GM18858 (cell line): ENCODE data around the gene LAMA3.

Source experiments
- ATAC-seq: cut with Tn5 transposase; IDR thresholded peaks from one replicate; pipeline ENCODE4 v1.9.1; 2021; ENCODE audit not compliant: unreplicated experiment

LAMA3 gene

DNA sequence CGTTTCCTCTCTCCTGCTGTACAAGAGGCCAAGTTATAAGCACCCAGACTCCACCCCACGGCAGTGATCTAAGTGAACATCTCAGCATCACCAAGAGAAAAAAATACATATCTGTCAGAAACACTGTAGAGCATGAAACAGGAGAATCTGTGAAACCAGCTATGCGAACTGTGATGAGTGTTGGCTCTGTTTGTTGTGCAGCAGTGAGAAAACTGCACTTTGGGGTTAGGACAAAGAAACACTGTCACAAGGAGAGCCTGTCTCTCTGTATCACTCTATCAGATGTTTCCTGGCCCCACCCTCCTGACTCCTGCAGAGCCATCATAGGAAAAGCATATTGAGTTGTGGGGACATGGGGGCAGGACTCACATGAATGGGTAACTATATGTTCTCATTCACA lies 87.1 kb downstream of the LAMA3 start:
- ATAC-seq = no peak

DNA sequence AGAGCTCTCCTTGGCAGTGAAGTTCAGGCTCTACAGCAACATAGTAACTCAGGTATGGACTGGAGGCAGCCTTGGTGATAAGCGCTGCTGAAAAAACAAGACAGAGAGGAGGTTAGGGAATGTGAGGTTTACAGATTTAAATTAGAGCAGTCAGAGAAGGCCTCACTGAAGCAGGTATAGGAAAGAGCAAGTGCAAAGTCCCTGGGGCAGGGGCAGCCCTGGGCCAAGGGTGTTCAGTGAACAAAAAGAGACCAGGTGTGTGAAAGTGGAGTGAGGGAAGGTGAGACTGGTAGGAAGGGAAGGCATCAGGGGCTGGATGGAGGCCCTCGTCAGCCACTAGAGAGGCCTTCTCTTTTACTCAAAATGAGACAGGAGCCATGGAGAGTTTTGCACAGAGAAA lies 89.6 kb downstream of the LAMA3 start:
- no peak for ATAC-seq

DNA sequence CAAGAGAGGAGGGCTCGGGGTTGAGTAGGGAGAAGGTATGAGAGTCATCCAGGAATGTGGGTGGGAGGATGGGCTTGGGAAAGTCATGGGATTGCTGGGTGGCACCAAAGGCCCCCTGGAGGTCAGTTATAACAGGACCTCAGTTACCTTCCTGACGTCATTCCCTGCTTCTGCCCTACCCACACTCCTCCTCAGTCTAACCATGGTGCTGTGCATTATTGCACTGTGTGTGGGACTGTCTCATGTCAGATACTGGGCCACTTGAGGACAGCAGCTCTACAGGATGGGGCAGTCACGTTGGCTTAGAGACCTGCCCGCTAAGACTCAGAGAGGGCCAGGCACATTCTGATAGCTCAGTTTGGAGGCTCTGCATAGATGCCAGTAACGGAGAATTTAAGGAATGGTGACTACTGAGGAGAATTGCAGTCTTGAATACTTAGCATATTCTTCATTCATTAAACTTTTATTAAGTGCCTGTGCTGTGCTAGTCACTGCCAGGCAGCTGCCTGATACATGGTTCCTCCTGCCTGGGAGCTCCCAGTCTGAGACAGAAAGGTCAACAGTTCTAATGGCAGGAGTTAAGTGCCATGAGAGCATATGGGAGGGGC lies 90.5 kb downstream of the LAMA3 start:
- no peak for ATAC-seq

DNA sequence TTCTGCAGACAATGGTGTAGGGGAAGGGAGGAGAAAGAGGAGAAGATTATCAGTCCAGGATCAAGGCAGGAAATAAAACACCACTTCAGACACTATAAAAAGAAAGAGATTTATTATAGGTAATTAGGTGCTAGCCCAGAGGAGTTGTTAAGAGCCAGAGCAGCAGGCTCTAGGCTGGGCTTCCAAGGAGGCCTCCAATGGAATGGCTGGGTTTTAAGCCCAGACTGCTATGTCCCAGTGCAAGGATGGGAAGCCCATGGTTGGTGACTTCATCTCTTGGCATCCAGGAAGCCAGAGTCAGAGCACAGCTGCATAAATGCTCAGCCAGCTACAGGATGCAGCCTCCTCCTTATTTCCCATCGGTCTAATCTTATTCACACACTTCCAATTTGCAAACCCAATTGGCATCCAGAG lies 95.6 kb downstream of the LAMA3 start:
- ATAC-seq = no peak

DNA sequence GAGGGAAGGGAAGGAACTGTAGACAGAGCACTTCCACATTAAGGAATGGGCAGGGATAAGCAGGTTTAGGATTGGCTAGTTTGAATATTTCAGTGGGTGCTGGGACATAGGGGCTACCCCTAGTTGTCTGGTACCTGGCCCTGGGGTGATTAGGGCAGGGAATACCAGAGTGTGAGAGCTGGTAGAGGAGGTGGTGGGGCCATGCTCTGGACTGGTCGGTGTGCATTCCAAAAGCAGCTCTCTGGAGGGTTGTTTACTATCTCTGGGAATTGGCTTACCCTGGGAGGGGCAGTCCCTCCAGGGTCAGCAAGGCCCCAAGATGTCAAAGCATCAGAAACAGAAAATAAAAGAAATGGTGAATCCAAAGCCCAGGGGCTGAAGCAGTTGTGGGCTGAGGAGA lies 103.8 kb downstream of the LAMA3 start:
- ATAC-seq = no peak

DNA sequence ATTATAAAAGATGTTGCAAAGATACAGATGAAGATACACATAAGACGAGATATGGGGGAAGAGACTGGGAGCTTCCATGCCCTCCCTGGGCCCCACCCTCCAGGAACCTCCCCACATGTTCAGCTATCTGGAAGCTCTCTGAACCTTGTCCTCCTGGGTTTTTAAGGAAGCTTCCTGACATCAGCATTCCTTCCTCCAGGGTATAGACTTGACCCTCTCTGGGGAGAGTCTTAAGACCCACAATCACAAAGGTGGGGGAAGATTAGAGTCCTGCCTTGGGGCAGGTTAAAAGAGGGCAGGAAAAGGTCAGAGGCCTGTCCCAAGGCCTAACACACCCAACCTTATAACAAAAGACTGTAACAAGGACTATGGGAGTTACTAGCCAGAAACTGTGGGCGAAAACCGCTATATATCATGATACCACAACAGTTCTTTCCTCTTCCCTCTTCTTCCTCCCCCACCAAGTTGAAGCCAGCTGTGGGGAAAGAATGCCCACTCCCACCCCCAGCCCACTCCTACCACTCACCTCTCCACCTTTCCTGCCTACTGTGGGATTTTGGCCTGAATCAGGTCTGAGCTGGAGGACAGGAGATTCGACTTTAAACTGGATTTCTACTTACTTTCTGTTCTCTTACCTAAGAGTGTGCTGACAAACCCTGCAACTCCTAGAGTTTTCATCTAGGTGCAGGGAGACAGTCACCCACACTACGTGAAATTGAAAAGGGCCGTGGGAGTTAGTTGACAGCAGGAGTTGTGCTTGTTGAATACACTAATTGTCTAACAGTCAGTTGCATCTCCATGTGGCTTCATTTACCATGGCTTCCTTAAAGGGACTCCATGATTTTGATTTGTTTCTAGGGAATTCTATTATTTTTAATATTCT lies 105.0 kb downstream of the LAMA3 start:
- no peak for ATAC-seq

DNA sequence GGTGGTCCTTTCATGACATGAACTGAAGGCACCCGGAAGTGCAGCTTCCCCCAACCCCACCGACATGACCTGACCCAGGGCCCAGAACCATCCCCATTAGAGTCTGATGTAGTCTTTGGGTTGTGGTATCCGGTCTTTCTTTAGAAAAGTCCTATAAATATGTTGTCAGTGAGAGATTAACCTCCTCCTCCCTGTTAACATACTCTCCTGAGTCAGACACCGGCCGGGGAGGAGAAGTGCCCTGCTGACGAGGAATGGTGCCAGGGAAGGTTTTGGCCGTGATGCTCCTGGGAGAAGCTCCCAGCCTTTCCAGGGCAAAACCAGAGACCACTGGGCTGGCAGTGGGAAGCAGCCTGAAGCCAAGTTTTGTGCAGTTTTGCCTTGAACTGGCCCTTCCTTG lies 109.0 kb downstream of the LAMA3 start:
- ATAC-seq = no peak

DNA sequence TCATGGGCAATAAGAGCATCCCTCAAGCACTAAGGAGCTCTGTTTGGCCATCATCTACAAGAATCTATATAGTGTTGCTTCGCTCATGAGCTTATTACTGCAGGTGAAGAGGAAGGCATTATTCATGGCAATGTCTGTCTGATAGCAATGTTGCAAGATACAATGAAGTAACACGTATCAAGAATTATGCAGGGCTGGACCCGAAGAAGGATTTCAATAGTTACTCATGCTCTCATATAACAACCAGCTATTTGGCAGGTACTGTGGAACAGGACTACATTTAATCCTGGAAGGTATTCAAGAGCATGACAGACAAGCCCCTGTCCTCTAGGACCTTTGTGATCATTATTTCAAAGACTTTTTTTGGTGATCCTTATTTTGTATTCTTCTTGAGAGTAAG lies 109.6 kb downstream of the LAMA3 start:
- no peak for ATAC-seq

DNA sequence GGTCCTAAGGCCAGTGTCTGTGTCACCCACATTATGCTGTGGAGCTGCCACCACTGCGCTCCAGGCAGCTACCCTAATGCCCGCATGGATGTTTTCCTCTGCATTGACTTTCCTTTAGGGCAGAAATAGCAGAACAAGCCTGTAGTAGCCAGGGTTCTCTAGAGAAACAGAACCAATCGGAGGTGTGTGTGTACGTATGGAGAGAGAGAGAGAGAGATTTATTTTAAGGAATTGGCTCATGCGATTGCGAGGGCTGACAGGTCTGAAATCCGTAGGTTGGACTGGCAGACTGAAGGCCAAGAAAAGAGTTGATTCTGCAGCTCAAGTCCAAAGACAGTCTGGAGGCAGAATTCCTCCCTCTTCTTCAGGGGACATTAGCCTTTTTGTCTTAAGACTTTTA lies 110.3 kb downstream of the LAMA3 start:
- no peak for ATAC-seq

DNA sequence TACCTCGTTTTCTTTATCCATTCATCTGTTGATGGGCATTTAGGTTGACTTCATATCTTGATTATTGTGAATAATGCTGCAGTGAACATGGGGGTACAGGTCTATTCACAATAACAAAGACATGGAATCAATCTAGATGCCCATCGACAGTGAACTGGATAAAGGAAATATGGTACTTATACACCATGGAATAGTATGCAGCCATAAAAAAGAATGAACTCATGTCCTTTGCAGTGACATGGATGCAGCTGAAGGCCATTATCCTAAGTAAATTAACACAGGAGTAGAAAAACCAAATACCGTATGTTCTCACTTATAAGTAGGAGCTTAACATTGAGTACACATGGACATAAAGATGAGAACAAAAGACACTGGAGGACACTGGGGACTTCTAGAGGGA lies 111.6 kb downstream of the LAMA3 start:
- no peak for ATAC-seq

DNA sequence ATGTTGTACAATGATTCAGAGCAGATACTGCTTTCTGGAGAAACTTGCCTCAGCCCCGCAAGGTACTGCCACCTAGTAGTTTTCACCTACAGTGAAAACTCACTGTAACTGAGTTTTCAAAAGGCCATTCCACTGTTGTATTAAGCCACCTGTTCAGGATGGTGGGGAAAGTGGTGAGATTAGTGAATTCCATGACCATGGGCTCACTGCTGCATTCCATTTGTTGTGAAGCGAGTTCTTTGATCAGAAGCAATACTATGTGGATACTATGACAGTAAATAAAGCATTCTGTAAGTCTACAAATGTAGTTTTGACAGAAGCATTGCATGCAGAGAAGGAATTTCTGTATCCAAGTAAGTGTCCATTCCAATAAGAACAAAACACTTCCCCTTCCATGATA lies 113.6 kb downstream of the LAMA3 start:
- no peak for ATAC-seq

DNA sequence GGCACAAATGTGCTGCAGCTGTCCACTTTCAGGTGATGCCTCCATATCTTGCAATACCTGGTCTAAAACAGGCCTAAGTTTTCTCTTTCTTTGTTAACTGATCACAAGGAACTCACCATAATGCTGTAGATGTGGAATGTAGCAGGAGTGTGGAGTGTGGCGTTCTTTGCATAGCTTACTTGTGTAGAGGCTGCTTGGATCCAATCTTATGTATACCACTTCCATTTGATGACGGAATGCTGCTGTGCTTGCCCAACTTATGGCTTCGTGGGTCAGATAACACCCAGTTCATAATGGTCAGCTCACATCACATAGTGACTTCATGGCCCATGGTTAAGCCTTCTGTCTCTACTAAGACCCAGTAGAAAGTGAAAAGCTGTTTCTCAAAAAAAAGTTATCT lies 114.5 kb downstream of the LAMA3 start:
- no peak for ATAC-seq

DNA sequence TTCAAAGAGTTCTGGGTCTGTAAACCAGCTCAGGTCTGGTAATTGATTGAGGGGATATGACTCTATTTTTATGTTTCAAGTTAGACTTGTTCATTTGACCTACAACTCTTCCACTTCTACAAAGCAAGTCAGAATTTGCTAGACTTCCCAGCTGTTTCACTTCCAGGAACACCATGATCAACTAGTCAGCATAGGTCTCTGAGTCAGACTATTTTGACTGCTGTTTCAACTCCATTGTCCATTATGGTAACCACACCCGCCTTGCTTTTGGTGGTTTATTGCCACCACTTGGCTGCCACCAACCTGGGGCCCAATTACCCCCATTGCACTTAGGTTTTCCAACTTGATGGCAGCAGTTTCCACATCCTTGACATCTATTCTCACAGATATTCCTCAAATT lies 116.6 kb downstream of the LAMA3 start:
- ATAC-seq = no peak

DNA sequence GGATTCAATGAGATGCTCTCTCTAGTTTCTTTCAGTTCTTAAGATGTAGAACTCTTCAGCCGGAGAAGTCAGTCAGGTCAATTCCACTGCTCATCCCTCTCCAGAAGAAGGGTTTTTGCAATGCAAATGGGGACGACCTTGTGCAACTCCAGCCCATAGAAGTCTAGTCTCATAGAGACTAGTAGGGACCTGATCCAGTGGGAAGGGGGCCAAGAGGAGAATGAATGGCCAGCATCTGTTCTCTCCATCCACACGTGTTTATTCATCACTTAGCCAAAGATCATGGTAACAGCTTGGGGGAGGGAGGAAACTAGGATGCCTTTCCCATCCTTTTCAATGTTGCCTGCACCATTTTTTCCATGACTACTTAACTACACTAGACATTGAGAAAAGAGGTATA lies 120.2 kb downstream of the LAMA3 start:
- ATAC-seq = no peak

DNA sequence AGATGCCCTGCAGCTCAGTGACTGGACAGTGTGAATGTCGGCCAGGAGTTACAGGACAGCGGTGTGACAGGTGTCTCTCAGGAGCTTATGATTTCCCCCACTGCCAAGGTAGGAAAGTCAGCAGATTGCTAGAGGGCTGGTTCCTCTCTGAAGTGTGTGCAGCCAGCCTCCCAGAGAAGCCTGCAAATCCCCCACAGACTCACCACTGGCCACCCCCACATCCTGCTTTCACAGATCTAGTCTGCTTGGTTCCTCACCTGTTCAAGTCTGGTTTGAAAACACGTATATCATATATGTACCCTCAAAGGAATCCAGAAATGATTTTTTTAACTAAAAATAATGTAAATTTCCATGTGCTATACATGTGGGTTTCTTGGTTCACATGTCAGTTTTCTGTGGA lies 121.1 kb downstream of the LAMA3 start:
- ATAC-seq = no peak

DNA sequence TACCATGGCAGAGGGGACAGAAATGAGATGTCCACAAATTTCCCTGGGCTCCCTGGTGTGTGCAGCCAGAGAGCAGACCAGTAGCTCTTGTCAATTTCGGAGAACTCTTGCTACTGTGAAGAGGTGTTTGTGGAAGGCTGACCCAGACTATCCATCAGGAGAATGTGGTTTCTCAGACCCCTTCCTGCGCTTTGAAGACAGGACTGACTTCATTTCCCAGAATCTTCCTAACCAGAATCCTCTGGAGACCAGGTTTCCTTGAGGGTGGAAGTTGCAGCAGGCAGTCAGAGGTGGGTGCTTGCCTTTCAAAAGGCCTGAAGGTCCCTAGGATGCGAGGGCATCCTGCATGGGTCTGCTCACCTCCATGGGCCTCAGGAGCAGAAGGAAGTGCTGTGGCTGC lies 121.9 kb downstream of the LAMA3 start:
- no peak for ATAC-seq

DNA sequence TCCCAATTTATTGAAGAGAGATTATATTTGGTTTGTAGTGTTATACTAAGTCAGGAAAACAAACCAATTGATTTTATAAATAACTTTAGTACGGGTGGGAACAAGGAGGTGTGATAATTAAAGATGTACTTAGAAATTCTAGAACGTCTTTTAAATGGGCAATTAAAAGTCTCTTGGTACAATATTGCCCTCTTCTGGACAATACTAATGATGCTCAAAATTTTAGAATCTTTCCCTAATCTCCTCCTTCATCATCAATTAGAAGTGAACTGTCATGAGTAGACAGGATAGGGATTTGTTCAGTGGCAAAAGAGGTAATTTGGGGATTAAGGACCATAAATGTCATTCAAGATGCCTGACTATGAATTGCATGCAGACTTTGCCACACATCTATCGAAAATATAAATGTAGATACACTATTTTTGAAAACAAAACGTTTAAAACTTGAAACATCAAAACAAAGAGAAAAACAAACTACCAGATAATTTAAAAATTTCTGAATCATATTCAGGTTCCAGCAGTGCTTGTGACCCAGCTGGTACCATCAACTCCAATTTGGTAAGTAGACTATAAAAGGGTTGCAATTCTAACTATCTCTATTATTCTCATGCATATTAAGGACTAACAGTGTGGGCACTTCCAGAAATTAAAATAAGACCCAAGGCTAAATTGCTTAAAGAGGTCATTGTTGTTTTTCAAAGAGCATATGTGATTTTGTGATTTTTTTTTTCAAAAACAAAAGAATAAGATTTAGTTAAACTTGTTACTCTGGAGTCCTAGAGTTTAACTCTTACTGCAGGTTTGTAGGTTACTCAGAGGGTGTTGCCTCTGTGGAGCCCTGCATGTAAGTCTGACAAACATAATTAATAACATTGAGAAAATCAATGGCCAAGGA lies 123.5 kb downstream of the LAMA3 start:
- no peak for ATAC-seq

DNA sequence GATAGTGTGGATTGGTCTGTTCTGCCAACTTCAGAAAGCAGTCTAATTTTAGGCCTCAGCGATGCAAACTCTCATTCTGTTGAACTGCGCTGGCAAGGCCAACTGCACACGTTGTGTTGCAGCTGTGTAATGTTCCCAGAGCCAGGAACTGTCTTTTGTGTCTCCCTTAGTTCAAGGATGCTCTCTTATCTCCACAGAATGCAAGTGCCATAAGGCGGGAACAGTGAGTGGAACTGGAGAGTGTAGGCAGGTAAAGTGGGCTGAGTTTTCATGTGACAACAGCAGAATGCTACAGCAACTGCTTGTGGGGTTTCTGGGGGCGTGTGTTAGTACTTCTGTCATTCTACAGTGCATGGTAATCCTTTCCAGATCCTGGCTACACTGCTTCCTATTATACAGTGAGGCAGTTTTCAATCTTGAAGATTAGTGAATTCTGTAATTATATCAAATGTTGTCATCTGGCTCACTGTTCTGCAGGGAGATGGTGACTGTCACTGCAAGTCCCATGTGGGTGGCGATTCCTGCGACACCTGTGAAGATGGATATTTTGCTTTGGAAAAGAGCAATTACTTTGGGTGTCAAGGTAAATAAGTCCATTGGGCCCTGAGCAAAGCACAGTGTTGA lies 125.8 kb downstream of the LAMA3 start:
- ATAC-seq = no peak

DNA sequence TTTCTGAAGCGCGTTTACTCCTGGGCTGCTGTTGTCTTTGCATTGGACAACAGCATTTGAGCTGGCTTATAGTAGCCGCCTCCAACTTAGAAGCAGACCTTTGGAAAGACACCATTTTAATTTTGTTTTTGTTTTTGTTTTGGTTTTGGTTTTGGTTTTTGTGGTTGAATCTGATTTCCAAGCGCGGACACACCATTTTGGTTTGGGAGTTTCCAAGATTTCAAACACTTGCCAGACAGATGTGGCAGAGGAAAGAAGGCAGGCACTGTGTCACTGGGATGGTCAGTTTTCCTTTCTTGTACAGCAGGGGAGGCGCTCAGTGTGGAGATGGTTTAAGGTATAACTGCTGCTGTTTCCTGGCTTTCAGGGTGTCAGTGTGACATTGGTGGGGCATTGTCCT lies 126.8 kb downstream of the LAMA3 start:
- ATAC-seq = no peak

DNA sequence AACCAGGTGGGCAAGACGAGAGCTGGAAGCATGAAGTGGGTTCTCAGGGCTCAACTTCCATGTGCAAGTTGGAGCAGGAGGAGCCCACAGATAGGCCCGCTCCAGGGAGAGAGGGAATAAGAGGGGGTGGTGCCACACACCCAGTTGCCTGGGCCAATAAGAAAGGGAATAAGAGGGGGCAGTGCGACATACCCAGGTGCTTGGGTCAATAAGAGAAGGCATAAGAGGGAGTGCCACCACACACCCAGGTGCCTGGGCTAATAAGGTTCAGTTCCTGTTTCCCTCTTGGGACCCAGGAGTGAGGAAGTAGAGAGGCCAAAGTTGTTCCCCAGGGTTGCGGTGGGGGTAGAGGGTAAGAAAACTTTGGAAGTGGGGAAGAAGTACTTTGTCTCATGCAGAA lies 127.5 kb downstream of the LAMA3 start:
- no peak for ATAC-seq

DNA sequence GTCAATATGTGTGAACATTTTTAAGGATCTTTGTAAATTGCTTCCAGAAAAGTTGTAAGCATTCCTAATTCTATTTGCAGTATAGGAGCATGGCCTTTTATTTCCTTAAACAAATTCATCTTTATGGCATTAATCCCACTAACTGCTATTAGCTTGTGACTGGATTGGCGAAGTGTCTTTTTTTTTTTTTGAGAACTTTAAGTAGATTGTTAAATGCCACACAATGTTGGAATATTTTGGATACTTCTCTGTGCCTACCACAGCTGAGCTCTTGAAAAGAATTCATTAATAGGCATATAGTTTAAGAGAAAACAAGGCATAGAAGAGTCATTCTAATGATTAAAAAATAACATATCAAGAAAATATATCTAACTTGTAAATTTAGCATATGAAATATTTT lies 129.7 kb downstream of the LAMA3 start:
- ATAC-seq = no peak
